22Rv1 (cell line): ENCODE measurements around the gene PCDHB16.

ENCODE experiments used
- ZFX ChIP-seq: fragments of 450-650 bp; IDR thresholded peaks from 2 replicates; pipeline ENCODE4 v1.6.1; 2017; ENCODE audit warnings: antibody characterized with exemption, borderline replicate concordance
- TF ChIP-seq, protein P1 (sequence below): fragments of 450-650 bp; IDR thresholded peaks from 2 replicates; pipeline ENCODE4 v1.5.1; 2017; ENCODE audit warnings: mild to moderate bottlenecking

DNA sequence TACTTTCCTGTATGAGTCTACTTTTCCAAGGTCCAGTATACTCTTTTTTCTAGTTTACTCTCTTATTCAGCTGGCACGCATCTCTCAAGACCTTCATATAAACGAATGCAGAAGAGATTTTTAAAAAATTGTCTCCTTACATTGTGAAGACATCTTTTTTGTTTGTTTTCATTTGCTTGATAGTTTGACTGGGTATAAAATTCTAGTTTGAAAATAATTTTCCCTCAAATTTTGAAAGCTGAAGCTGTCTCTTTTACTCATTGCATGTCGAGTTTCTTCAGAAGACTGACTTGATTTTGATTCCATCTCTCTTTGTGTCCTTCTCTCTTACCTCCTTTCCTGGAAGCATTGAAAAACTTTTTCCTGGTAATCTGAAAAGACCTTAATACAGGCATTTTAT lies 14.2 kb downstream of the PCDHB16 start:
- TF ChIP-seq, protein P1, sequence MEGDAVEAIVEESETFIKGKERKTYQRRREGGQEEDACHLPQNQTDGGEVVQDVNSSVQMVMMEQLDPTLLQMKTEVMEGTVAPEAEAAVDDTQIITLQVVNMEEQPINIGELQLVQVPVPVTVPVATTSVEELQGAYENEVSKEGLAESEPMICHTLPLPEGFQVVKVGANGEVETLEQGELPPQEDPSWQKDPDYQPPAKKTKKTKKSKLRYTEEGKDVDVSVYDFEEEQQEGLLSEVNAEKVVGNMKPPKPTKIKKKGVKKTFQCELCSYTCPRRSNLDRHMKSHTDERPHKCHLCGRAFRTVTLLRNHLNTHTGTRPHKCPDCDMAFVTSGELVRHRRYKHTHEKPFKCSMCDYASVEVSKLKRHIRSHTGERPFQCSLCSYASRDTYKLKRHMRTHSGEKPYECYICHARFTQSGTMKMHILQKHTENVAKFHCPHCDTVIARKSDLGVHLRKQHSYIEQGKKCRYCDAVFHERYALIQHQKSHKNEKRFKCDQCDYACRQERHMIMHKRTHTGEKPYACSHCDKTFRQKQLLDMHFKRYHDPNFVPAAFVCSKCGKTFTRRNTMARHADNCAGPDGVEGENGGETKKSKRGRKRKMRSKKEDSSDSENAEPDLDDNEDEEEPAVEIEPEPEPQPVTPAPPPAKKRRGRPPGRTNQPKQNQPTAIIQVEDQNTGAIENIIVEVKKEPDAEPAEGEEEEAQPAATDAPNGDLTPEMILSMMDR, result no peak
- TF ChIP-seq ZFX, result no peak
